ENCODE results near the gene TENM4.

TENM4 gene

GRCh38 chr11:79287952-79288351, 152.9 kb downstream of the TENM4 start:
- no peak for DNase-seq

DNA sequence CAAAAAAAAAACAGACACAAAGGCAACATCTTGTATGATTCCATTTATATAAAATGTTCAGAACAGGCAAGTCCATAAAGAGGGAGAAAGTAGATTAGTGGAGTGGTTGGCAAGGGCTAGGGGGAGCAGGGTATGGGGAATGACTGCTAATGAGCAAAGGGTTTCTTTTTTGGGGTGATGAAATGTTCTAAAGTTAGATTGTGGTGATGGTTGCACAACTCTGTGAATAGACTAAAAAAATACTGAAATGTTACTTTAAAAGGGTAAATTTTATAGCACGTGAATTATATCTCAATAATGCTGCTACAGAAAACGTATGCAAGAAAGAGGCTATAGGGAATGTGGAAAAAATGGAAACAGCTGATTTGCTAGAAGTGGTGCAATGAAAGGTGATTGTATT, 155.1 kb downstream of the TENM4 start:
- DNase-seq = no peak

GRCh38 chr11:79276736-79277325, 164.0 kb downstream of the TENM4 start:
- DNase-seq = peak; percentile 30

GRCh38 chr11:79274636-79275331, 166.0 kb downstream of the TENM4 start:
- peak; percentile 85 for DNase-seq

- no peak for DNase-seq
Observed at GRCh38 chr11:79273781-79274180, 167.0 kb downstream of the TENM4 start.

- no peak for DNase-seq
Observed at GRCh38 chr11:79269611-79270307, 171.1 kb downstream of the TENM4 start.

- no peak for DNase-seq
Observed at GRCh38 chr11:79266396-79266795, 174.4 kb downstream of the TENM4 start.

DNA sequence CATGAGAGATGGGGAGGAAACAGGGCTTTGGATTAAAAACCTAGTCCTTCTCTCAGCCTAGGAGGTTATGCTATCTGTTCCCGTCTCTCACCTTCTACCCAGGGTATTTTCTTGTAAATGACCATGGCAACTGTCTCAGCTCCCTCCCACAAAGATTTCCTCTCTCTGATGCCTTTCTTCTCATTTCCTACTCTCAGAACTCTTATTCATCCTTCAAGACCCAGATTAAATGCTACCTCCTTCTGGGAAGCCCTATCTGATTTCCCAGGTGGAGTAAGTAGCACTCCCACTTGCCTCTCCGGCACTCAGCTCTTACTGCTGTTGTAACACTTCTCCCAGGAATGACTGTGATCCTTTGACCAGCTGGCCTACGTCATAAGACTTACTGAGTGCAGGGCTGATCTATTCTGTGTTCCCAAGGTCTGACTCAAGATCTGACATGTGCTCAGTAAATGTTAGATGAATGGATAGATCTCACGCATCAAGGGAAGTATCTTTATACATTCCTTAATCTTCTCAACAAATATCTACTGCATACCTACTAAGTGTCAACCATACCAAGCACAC, 175.0 kb downstream of the TENM4 start:
- no peak for DNase-seq

GRCh38 chr11:79264284-79264683, 176.5 kb downstream of the TENM4 start:
- DNase-seq = no peak

DNA sequence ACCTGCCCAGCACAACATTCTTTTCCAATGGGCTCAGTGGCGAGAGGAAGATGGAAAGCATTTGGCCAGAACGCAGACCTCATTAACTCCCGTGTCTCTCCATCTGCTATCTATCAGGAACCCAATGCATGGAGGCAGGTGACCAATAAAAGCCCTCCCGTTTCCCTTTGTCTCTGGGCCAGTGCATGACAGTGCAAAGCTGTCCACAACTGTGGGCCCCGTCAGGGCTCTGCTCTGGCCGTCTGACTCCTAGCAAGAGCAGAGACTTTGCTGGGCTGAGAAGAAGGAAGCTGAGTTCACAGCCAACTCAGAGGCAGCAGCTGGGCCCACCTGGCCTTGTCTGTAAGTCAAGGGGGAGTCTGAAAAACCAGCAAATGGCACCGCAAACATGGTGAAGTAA, 177.8 kb downstream of the TENM4 start:
- no peak for DNase-seq

DNA sequence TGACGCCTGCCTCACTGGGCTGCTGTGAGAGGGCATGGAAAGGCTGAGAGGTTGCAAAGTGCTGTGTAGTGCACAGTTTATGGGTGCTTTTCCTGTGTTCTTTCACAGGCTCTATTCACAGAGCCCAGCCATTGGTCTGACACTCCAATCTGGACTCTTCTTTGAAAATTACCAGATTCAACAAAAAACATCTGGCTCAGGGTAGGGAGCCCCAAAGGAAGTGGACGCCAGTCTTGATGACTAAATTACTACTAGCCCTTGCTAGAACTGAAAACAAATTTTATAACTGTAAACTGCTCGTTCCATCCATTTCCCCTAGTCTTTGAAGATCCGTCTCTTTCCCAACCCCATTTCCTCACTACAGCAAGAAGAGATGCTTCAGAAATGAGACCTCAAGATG, 178.6 kb downstream of the TENM4 start:
- DNase-seq = peak; percentile 40

- no peak for DNase-seq
Observed at GRCh38 chr11:79261684-79262083, 179.1 kb downstream of the TENM4 start.

GRCh38 chr11:79259800-79260199, 181.0 kb downstream of the TENM4 start:
- no peak for DNase-seq

DNA sequence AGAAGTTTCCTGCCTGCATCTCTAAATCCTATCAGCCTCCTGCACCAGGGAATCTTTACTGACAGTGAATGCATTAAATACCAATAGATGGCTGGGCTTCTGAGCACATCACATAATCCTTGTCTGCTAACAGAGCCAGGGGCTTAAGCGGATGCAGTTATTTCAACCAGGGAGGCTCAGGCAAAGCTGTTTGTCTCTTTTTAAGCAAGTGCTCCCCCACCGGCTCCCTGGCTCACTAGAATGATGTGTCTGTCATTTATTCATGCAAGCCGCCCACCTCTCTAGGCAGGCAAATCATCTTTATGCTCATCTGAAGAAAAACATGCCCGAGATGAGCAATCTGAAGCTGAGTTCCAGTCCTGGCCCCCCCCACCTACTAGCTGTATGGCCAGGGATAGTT, 182.3 kb downstream of the TENM4 start:
- DNase-seq = no peak

GRCh38 chr11:79255965-79256364, 184.9 kb downstream of the TENM4 start:
- no peak for DNase-seq

- no peak for DNase-seq
Observed at GRCh38 chr11:79253280-79253679, 187.6 kb downstream of the TENM4 start.

DNA sequence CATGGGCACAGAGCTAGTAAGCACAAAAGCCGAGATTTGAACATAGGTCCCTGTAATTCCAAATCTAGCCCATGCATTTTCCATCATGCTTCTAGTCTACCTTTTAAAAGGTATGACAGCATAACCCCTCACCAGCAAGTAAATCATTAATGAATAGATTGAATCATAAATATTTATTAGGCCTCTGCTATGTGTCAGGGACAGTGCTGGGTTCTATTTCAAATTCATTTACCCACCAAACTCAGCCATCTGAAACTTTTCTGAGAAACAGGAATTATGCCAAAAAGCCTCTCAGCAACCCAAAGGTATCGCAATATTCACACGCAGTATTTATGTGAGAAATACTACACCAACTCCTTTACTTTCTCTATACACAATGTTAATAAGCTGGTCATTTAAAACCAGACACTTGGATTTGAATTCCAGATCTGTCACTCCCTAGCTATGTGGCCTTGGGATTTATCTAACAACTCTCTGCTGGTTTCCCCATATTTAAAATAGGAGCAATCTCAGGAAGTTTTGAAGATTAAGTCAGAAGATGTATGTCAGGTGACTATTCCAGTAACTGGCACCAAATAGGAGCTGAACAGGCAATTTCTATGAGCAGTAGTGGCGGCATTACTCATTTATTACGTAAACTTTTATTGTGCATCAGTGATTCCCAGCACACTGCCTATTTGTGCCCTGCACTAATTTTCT, 191.4 kb downstream of the TENM4 start:
- DNase-seq = peak; percentile 75

DNA sequence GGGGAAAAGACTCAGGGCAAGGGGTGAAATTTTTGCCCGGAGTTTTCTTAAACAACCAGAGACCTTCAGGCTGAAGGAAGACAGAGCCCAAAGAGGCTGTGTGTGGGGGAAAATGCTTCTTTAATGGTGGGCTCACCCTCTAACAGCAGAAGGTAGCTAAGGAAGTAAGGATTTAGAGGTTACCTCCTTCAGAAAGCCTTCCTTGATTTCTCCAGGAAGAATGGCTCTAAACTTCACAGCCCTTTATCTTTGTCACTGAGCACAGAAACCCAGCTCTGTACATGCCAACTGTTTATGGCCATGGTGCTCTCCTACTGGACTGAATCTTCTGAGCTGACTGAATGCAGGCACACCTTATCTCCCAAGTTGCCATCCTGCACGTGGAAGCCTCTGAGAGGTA, 196.0 kb downstream of the TENM4 start:
- no peak for DNase-seq

- DNase-seq = peak; percentile 95
Observed at GRCh38 chr11:79244241-79244772, 196.5 kb downstream of the TENM4 start.

- no peak for DNase-seq
Observed at GRCh38 chr11:79243422-79244210, 197.2 kb downstream of the TENM4 start.

GRCh38 chr11:79242616-79243015, 198.2 kb downstream of the TENM4 start:
- peak; percentile 49 for DNase-seq

GRCh38 chr11:79241852-79242241, 199.0 kb downstream of the TENM4 start:
- DNase-seq = no peak

Measured in fibroblast of skin of right biceps (primary cell).